ENCODE data around the gene MAP1B.

The MAP1B gene

DNA sequence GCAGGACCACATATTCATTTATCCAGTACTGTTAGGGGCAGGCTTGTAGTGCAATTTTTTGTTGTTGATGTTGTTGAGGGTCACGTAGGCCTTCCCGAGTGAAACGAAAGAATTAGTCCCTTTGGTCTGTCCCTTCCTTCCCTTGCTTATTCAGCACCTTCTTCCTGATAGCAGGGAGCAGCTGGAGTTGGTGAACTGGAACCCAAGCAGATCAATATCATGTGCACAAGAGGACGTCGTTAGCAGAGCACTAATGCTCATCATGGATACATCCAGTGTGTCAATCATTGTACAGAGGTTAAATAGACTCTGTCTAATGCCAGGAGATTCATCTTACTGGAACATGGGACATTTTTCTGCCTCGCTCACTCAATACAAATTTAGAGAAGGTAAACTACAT lies 33.0 kb upstream of the MAP1B start:
- Histone ChIP-seq H3K4me2 (ENCODE audit: low read depth, low read length) (no peak overlapping the region), H3K27me3 (replicated peaks; ENCODE audit: insufficient read depth, low read length) (no peaks in the 10 kb centered on the region), H3K4me1 (ENCODE audit: low read length) (no peaks in the 10 kb centered on the region), H3K9ac (ENCODE audit: low read length) (no peak overlapping the region), H3K79me2 (ENCODE audit: low read length) (no peaks in the 10 kb centered on the region), H2AFZ (ENCODE audit: low read length) (no peak overlapping the region), H3K27ac (ENCODE audit: low read length) (no peak overlapping the region), H3K9me3 (replicated peaks; ENCODE audit: insufficient read depth, low read length) (no peaks in the 10 kb centered on the region), H3K4me3 (ENCODE audit: low read length) (no peak overlapping the region), H3K36me3 (replicated peaks; ENCODE audit: insufficient read depth, low read length) (no peaks in the 10 kb centered on the region), H3K9me2 (replicated peaks; ENCODE audit: insufficient read depth, low read length) (no peaks in the 10 kb centered on the region), H3F3A (ENCODE audit: insufficient read depth, low read length) (no peaks in the 10 kb centered on the region), H4K20me1 (ENCODE audit: insufficient read depth, low read length) (no peaks in the 10 kb centered on the region)
- no peak for DNase-seq
- TF ChIP-seq EZH2phosphoT487 (IDR thresholded peaks at IDR 0.05; ENCODE audit: low read length): no peak
- TF ChIP-seq EZH2 (optimal IDR thresholded peaks at IDR 0.05; ENCODE audit: low read depth, low read length): no peak
- TF ChIP-seq, protein P1, sequence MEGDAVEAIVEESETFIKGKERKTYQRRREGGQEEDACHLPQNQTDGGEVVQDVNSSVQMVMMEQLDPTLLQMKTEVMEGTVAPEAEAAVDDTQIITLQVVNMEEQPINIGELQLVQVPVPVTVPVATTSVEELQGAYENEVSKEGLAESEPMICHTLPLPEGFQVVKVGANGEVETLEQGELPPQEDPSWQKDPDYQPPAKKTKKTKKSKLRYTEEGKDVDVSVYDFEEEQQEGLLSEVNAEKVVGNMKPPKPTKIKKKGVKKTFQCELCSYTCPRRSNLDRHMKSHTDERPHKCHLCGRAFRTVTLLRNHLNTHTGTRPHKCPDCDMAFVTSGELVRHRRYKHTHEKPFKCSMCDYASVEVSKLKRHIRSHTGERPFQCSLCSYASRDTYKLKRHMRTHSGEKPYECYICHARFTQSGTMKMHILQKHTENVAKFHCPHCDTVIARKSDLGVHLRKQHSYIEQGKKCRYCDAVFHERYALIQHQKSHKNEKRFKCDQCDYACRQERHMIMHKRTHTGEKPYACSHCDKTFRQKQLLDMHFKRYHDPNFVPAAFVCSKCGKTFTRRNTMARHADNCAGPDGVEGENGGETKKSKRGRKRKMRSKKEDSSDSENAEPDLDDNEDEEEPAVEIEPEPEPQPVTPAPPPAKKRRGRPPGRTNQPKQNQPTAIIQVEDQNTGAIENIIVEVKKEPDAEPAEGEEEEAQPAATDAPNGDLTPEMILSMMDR (IDR thresholded peaks at IDR 0.05; ENCODE audit: low read length): no peak

DNA sequence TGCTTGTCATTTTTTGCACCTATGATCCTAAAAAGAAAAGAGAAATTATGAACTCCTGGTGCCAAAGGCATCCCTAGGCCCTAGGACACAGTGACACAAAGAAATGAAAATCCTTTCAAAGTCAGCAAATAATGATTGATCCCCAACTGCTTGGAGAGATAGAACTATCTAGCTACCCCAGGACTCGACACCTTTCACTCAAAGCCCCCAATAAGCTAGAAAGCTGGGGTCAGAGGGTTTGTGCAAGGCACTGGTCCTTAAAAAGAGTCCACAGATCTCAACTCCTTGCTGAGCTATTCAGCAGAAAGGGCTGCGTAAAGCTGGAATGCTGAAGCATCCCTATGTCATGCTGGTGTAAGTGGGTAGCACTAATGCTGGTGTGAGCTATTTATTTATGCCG lies 31.8 kb upstream of the MAP1B start:
- Histone ChIP-seq H3K4me2 (ENCODE audit: low read depth, low read length) (no peak overlapping the region), H3K9ac (ENCODE audit: low read length) (no peak overlapping the region), H3K27me3 (replicated peaks; ENCODE audit: insufficient read depth, low read length) (no peaks in the 10 kb centered on the region), H3K4me3 (ENCODE audit: low read length) (no peak overlapping the region), H3K9me3 (replicated peaks; ENCODE audit: insufficient read depth, low read length) (no peaks in the 10 kb centered on the region), H4K20me1 (ENCODE audit: insufficient read depth, low read length) (no peaks in the 10 kb centered on the region), H3K79me2 (ENCODE audit: low read length) (no peaks in the 10 kb centered on the region), H2AFZ (ENCODE audit: low read length) (no peak overlapping the region), H3K9me2 (replicated peaks; ENCODE audit: insufficient read depth, low read length) (no peaks in the 10 kb centered on the region), H3K36me3 (replicated peaks; ENCODE audit: insufficient read depth, low read length) (no peaks in the 10 kb centered on the region), H3K4me1 (ENCODE audit: low read length) (no peaks in the 10 kb centered on the region), H3F3A (ENCODE audit: insufficient read depth, low read length) (no peaks in the 10 kb centered on the region), H3K27ac (ENCODE audit: low read length) (no peak overlapping the region)
- DNase-seq: no peak
- TF ChIP-seq EZH2phosphoT487 (IDR thresholded peaks at IDR 0.05; ENCODE audit: low read length): no peak
- TF ChIP-seq, protein P1 (IDR thresholded peaks at IDR 0.05; ENCODE audit: low read length): no peak
- no peak for TF ChIP-seq EZH2 (optimal IDR thresholded peaks at IDR 0.05; ENCODE audit: low read depth, low read length)

DNA sequence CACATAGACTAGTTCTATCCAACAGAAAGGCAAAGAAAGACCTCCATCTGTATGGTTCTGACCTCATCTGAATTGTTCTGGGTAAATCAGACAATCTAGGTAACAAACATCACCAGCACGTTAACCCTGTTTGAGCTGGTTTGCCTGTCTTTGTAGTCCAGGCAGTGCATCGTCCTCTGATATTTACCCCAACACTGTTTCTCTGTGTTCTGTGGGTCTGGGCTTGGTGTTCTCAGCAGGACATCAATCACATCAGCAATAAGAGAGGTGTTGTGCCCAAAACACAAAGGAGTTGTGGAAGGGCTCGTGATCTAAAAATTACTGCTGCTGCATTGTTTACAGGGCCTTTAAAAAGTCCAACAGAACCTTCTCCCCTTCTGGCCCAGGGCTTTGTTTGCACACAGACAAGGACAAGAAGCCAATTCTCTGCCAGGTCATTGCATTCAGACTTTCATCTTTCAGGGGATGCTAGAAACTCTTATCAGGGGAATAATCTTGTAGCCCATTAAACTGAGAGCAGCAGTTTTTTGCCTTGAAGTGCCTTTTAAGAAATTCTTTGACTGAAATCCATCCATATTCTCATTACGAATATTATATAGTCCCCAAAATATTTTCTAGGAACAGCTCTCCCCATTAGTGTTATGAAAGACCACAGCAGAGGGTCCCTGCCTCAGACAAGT lies 30.5 kb upstream of the MAP1B start:
- no peaks in the 10 kb centered on the region for H3F3A ChIP-seq (ENCODE audit: insufficient read depth, low read length)
- DNase-seq: no peak
- H3K27me3 ChIP-seq (replicated peaks; ENCODE audit: insufficient read depth, low read length): no peaks in the 10 kb centered on the region
- no peaks in the 10 kb centered on the region for H3K9me3 ChIP-seq (replicated peaks; ENCODE audit: insufficient read depth, low read length)
- H3K36me3 ChIP-seq (replicated peaks; ENCODE audit: insufficient read depth, low read length): no peaks in the 10 kb centered on the region
- no peak overlapping the region for H3K27ac ChIP-seq (ENCODE audit: low read length)
- H4K20me1 ChIP-seq (ENCODE audit: insufficient read depth, low read length): no peaks in the 10 kb centered on the region
- H3K79me2 ChIP-seq (ENCODE audit: low read length): no peaks in the 10 kb centered on the region
- no peaks in the 10 kb centered on the region for H3K4me1 ChIP-seq (ENCODE audit: low read length)
- H3K9me2 ChIP-seq (replicated peaks; ENCODE audit: insufficient read depth, low read length): no peaks in the 10 kb centered on the region
- H2AFZ ChIP-seq (ENCODE audit: low read length): no peak overlapping the region
- TF ChIP-seq, protein P1 (IDR thresholded peaks at IDR 0.05; ENCODE audit: low read length): no peak
- TF ChIP-seq EZH2phosphoT487 (IDR thresholded peaks at IDR 0.05; ENCODE audit: low read length) (no peak), EZH2 (optimal IDR thresholded peaks at IDR 0.05; ENCODE audit: low read depth, low read length) (no peak)
- no peak overlapping the region for H3K4me2 ChIP-seq (ENCODE audit: low read depth, low read length)
- no peak overlapping the region for H3K4me3 ChIP-seq (ENCODE audit: low read length)
- H3K9ac ChIP-seq (ENCODE audit: low read length): no peak overlapping the region

All from MM.1S (cell line).